ENCODE data around the gene SEMA3F.
"Not testable (repeated sequence)": the region's sequence is repeated elsewhere in the genome, so short reads cannot be mapped to it uniquely, and the experiment has no call there.

The SEMA3F gene

GRCh38 chr3:50211368-50211717 is 56.2 kb downstream of the SEMA3F start:
- H3K36me3 ChIP-seq (ENCODE audit: insufficient read depth, low read length); H3K9ac ChIP-seq (ENCODE audit: low read length); H3K9me3 ChIP-seq (ENCODE audit: low read length); H3K27ac ChIP-seq (ENCODE audit: low read depth, low read length); H3K4me1 ChIP-seq (ENCODE audit: insufficient read depth, low read length); H3K4me3 ChIP-seq (ENCODE audit: low read depth in 1 of 2, low read length in 2 of 2); H3K27me3 ChIP-seq (ENCODE audit: control insufficient read depth in 1 of 2, insufficient read depth in 2 of 2, low read length in 2 of 2): not testable (repeated sequence)

GRCh38 chr3:50211930-50212329 is 56.8 kb downstream of the SEMA3F start:
- H3K9me3 ChIP-seq (ENCODE audit: low read length), result no peaks in the 10 kb centered on the region
- H3K36me3 ChIP-seq (ENCODE audit: insufficient read depth, low read length), result no peaks in the 10 kb centered on the region
- H3K27me3 ChIP-seq (ENCODE audit: control insufficient read depth in 1 of 2, insufficient read depth in 2 of 2, low read length in 2 of 2), result no peaks in the 10 kb centered on the region
- no peaks in the 10 kb centered on the region for H3K4me1 ChIP-seq (ENCODE audit: insufficient read depth, low read length)
- no peak overlapping the region for H3K9ac ChIP-seq (ENCODE audit: low read length)
- no peak overlapping the region for H3K27ac ChIP-seq (ENCODE audit: low read depth, low read length)
- no peak overlapping the region for H3K4me3 ChIP-seq (ENCODE audit: low read depth in 1 of 2, low read length in 2 of 2)

GRCh38 chr3:50212502-50212901 is 57.4 kb downstream of the SEMA3F start:
- no peak overlapping the region for H3K9ac ChIP-seq (ENCODE audit: low read length)
- H3K4me1 ChIP-seq (ENCODE audit: insufficient read depth, low read length), result no peaks in the 10 kb centered on the region
- H3K36me3 ChIP-seq (ENCODE audit: insufficient read depth, low read length), result no peaks in the 10 kb centered on the region
- no peak overlapping the region for H3K4me3 ChIP-seq (ENCODE audit: low read depth in 1 of 2, low read length in 2 of 2)
- no peak overlapping the region for H3K27ac ChIP-seq (ENCODE audit: low read depth, low read length)
- H3K27me3 ChIP-seq (ENCODE audit: control insufficient read depth in 1 of 2, insufficient read depth in 2 of 2, low read length in 2 of 2), result no peaks in the 10 kb centered on the region
- H3K9me3 ChIP-seq (ENCODE audit: low read length), result no peaks in the 10 kb centered on the region

- H3K4me1 ChIP-seq (ENCODE audit: insufficient read depth, low read length), result no peaks in the 10 kb centered on the region
- H3K9ac ChIP-seq (ENCODE audit: low read length), result no peak overlapping the region
Measured at GRCh38 chr3:50212971-50213370, 57.8 kb downstream of the SEMA3F start.

GRCh38 chr3:50213373-50213772 is 58.2 kb downstream of the SEMA3F start:
- H3K4me3 ChIP-seq (ENCODE audit: low read depth in 1 of 2, low read length in 2 of 2), result no peak overlapping the region
- H3K9ac ChIP-seq (ENCODE audit: low read length), result no peak overlapping the region
- no peaks in the 10 kb centered on the region for H3K4me1 ChIP-seq (ENCODE audit: insufficient read depth, low read length)
- no peaks in the 10 kb centered on the region for H3K27me3 ChIP-seq (ENCODE audit: control insufficient read depth in 1 of 2, insufficient read depth in 2 of 2, low read length in 2 of 2)
- no peaks in the 10 kb centered on the region for H3K9me3 ChIP-seq (ENCODE audit: low read length)
- no peaks in the 10 kb centered on the region for H3K36me3 ChIP-seq (ENCODE audit: insufficient read depth, low read length)
- H3K27ac ChIP-seq (ENCODE audit: low read depth, low read length), result no peak overlapping the region

More at GRCh38 chr3:50212971-50213370, 57.8 kb downstream of the SEMA3F start:
- no peaks in the 10 kb centered on the region for H3K36me3 ChIP-seq (ENCODE audit: insufficient read depth, low read length)
- H3K4me3 ChIP-seq (ENCODE audit: low read depth in 1 of 2, low read length in 2 of 2), result no peak overlapping the region
- no peaks in the 10 kb centered on the region for H3K9me3 ChIP-seq (ENCODE audit: low read length)
- H3K27me3 ChIP-seq (ENCODE audit: control insufficient read depth in 1 of 2, insufficient read depth in 2 of 2, low read length in 2 of 2), result no peaks in the 10 kb centered on the region
- H3K27ac ChIP-seq (ENCODE audit: low read depth, low read length), result no peak overlapping the region

- Histone ChIP-seq H3K27me3 (ENCODE audit: control insufficient read depth in 1 of 2, insufficient read depth in 2 of 2, low read length in 2 of 2) (no peaks in the 10 kb centered on the region), H3K9me3 (ENCODE audit: low read length) (no peaks in the 10 kb centered on the region), H3K9ac (ENCODE audit: low read length) (no peak overlapping the region), H3K36me3 (ENCODE audit: insufficient read depth, low read length) (no peaks in the 10 kb centered on the region), H3K4me1 (ENCODE audit: insufficient read depth, low read length) (no peaks in the 10 kb centered on the region), H3K27ac (ENCODE audit: low read depth, low read length) (no peak overlapping the region), H3K4me3 (ENCODE audit: low read depth in 1 of 2, low read length in 2 of 2) (no peak overlapping the region)
Measured at GRCh38 chr3:50214824-50215223, 59.7 kb downstream of the SEMA3F start.

GRCh38 chr3:50215529-50215928 is 60.4 kb downstream of the SEMA3F start:
- Histone ChIP-seq H3K4me3 (ENCODE audit: low read depth in 1 of 2, low read length in 2 of 2) (no peak overlapping the region), H3K9ac (ENCODE audit: low read length) (no peak overlapping the region), H3K27ac (ENCODE audit: low read depth, low read length) (no peak overlapping the region), H3K36me3 (ENCODE audit: insufficient read depth, low read length) (no peaks in the 10 kb centered on the region), H3K27me3 (ENCODE audit: control insufficient read depth in 1 of 2, insufficient read depth in 2 of 2, low read length in 2 of 2) (no peaks in the 10 kb centered on the region), H3K9me3 (ENCODE audit: low read length) (no peaks in the 10 kb centered on the region), H3K4me1 (ENCODE audit: insufficient read depth, low read length) (no peaks in the 10 kb centered on the region)

- Histone ChIP-seq H3K36me3 (ENCODE audit: insufficient read depth, low read length) (no peaks in the 10 kb centered on the region), H3K4me1 (ENCODE audit: insufficient read depth, low read length) (no peaks in the 10 kb centered on the region), H3K4me3 (ENCODE audit: low read depth in 1 of 2, low read length in 2 of 2) (no peak overlapping the region), H3K27ac (ENCODE audit: low read depth, low read length) (no peak overlapping the region), H3K9ac (ENCODE audit: low read length) (no peak overlapping the region), H3K9me3 (ENCODE audit: low read length) (no peaks in the 10 kb centered on the region), H3K27me3 (ENCODE audit: control insufficient read depth in 1 of 2, insufficient read depth in 2 of 2, low read length in 2 of 2) (no peaks in the 10 kb centered on the region)
Measured at GRCh38 chr3:50217681-50218080, 62.6 kb downstream of the SEMA3F start.

GRCh38 chr3:50218448-50218847 is 63.3 kb downstream of the SEMA3F start:
- Histone ChIP-seq H3K9ac (ENCODE audit: low read length) (no peak overlapping the region), H3K36me3 (ENCODE audit: insufficient read depth, low read length) (no peaks in the 10 kb centered on the region), H3K9me3 (ENCODE audit: low read length) (no peaks in the 10 kb centered on the region), H3K4me1 (ENCODE audit: insufficient read depth, low read length) (no peaks in the 10 kb centered on the region), H3K4me3 (ENCODE audit: low read depth in 1 of 2, low read length in 2 of 2) (no peak overlapping the region), H3K27ac (ENCODE audit: low read depth, low read length) (no peak overlapping the region), H3K27me3 (ENCODE audit: control insufficient read depth in 1 of 2, insufficient read depth in 2 of 2, low read length in 2 of 2) (no peaks in the 10 kb centered on the region)

- Histone ChIP-seq H3K9ac (ENCODE audit: low read length) (no peak overlapping the region), H3K4me1 (ENCODE audit: insufficient read depth, low read length) (no peaks in the 10 kb centered on the region), H3K27me3 (ENCODE audit: control insufficient read depth in 1 of 2, insufficient read depth in 2 of 2, low read length in 2 of 2) (no peaks in the 10 kb centered on the region), H3K4me3 (ENCODE audit: low read depth in 1 of 2, low read length in 2 of 2) (no peak overlapping the region), H3K27ac (ENCODE audit: low read depth, low read length) (no peak overlapping the region), H3K36me3 (ENCODE audit: insufficient read depth, low read length) (no peaks in the 10 kb centered on the region), H3K9me3 (ENCODE audit: low read length) (no peaks in the 10 kb centered on the region)
Measured at GRCh38 chr3:50219285-50219684, 64.2 kb downstream of the SEMA3F start.

GRCh38 chr3:50220109-50220508 is 65.0 kb downstream of the SEMA3F start:
- Histone ChIP-seq H3K9me3 (ENCODE audit: low read length) (no peaks in the 10 kb centered on the region), H3K36me3 (ENCODE audit: insufficient read depth, low read length) (no peaks in the 10 kb centered on the region), H3K4me1 (ENCODE audit: insufficient read depth, low read length) (no peaks in the 10 kb centered on the region), H3K27ac (ENCODE audit: low read depth, low read length) (no peak overlapping the region), H3K4me3 (ENCODE audit: low read depth in 1 of 2, low read length in 2 of 2) (no peak overlapping the region), H3K27me3 (ENCODE audit: control insufficient read depth in 1 of 2, insufficient read depth in 2 of 2, low read length in 2 of 2) (no peaks in the 10 kb centered on the region), H3K9ac (ENCODE audit: low read length) (no peak overlapping the region)

- peaks cover 3% of the 10 kb centered on the region for H3K4me1 ChIP-seq (ENCODE audit: insufficient read depth, low read length)
- H3K4me3 ChIP-seq (ENCODE audit: low read depth in 1 of 2, low read length in 2 of 2), result no peak overlapping the region
- H3K36me3 ChIP-seq (ENCODE audit: insufficient read depth, low read length), result no peaks in the 10 kb centered on the region
- no peak overlapping the region for H3K9ac ChIP-seq (ENCODE audit: low read length)
- H3K9me3 ChIP-seq (ENCODE audit: low read length), result no peaks in the 10 kb centered on the region
- H3K27ac ChIP-seq (ENCODE audit: low read depth, low read length), result no peak overlapping the region
- H3K27me3 ChIP-seq (ENCODE audit: control insufficient read depth in 1 of 2, insufficient read depth in 2 of 2, low read length in 2 of 2), result no peaks in the 10 kb centered on the region
Measured at GRCh38 chr3:50221051-50221410, 65.9 kb downstream of the SEMA3F start.
